ENCODE results near the gene OSGIN1.
"Not testable (repeated sequence)": the region's sequence is repeated elsewhere in the genome, so short reads cannot be mapped to it uniquely, and the experiment has no call there.

OSGIN1 gene

GRCh38 chr16:83945587-83945986 is 7.5 kb upstream of the OSGIN1 start:
- CTCF ChIA-PET, result no interaction called here
- TF ChIP-seq FOXK2 (IDR thresholded peaks at IDR 0.05), result no peak
- TF ChIP-seq SP1 (IDR thresholded peaks at IDR 0.05), result no peak
- no peak for TF ChIP-seq NFRKB (IDR thresholded peaks at IDR 0.05)
- no peak for TF ChIP-seq FOXA1 (IDR thresholded peaks at IDR 0.05)
- TF ChIP-seq ZNF384 (IDR thresholded peaks at IDR 0.05), result no peak
- TF ChIP-seq PKNOX1 (IDR thresholded peaks at IDR 0.05), result no peak
- no peak for TF ChIP-seq TARDBP (IDR thresholded peaks at IDR 0.05)
- TF ChIP-seq CTBP1 (IDR thresholded peaks at IDR 0.05; ENCODE audit: borderline replicate concordance), result no peak
- TF ChIP-seq HDGF (IDR thresholded peaks at IDR 0.05; ENCODE audit: borderline replicate concordance), result no peak
- no peak for TF ChIP-seq L3MBTL2 (conservative IDR thresholded peaks at IDR 0.05)
- TF ChIP-seq ELF4 (IDR thresholded peaks at IDR 0.05), result no peak
- TF ChIP-seq FOXM1 (IDR thresholded peaks at IDR 0.05; ENCODE audit: borderline replicate concordance), result no peak
- no peak for TF ChIP-seq BHLHE40 (IDR thresholded peaks at IDR 0.05; ENCODE audit: borderline replicate concordance)
- no peak for TF ChIP-seq LEF1 (IDR thresholded peaks at IDR 0.05; ENCODE audit: borderline replicate concordance)
- POLR2A ChIA-PET, result no interaction called here
- no peak for DNase-seq (ENCODE audit: extremely low spot score)

- CTCF ChIA-PET, result no interaction called here
- TF ChIP-seq FOXM1 (IDR thresholded peaks at IDR 0.05; ENCODE audit: borderline replicate concordance) (no peak), ARNT (IDR thresholded peaks at IDR 0.05) (no peak), SP1 (IDR thresholded peaks at IDR 0.05) (no peak), HDGF (IDR thresholded peaks at IDR 0.05; ENCODE audit: borderline replicate concordance) (no peak), PKNOX1 (IDR thresholded peaks at IDR 0.05) (no peak), LEF1 (IDR thresholded peaks at IDR 0.05; ENCODE audit: borderline replicate concordance) (no peak), L3MBTL2 (conservative IDR thresholded peaks at IDR 0.05) (no peak), FOXK2 (IDR thresholded peaks at IDR 0.05) (no peak), CTBP1 (IDR thresholded peaks at IDR 0.05; ENCODE audit: borderline replicate concordance) (no peak), TARDBP (IDR thresholded peaks at IDR 0.05) (no peak), BHLHE40 (IDR thresholded peaks at IDR 0.05; ENCODE audit: borderline replicate concordance) (no peak), ELF4 (IDR thresholded peaks at IDR 0.05) (no peak), FOXA1 (IDR thresholded peaks at IDR 0.05) (no peak), ZNF384 (IDR thresholded peaks at IDR 0.05) (no peak)
- DNase-seq (ENCODE audit: extremely low spot score), result no peak
- POLR2A ChIA-PET, result no interaction called here
These were observed 6.8 kb upstream of the OSGIN1 start for GRCh38 chr16:83946154-83946780.

- CTCF ChIA-PET, result no interaction called here
- no peak for DNase-seq (ENCODE audit: extremely low spot score)
- POLR2A ChIA-PET, result no interaction called here
- no peak for TF ChIP-seq FOXA1 (IDR thresholded peaks at IDR 0.05)
- no peak for TF ChIP-seq LEF1 (IDR thresholded peaks at IDR 0.05; ENCODE audit: borderline replicate concordance)
- TF ChIP-seq TARDBP (IDR thresholded peaks at IDR 0.05), result no peak
- no peak for TF ChIP-seq FOXK2 (IDR thresholded peaks at IDR 0.05)
- no peak for TF ChIP-seq HDGF (IDR thresholded peaks at IDR 0.05; ENCODE audit: borderline replicate concordance)
These were observed 6.1 kb upstream of the OSGIN1 start for GRCh38 chr16:83946781-83947566.

- no peak for TF ChIP-seq ELF4 (IDR thresholded peaks at IDR 0.05)
- TF ChIP-seq NFRKB (IDR thresholded peaks at IDR 0.05), result no peak
- no peak for TF ChIP-seq FOXA1 (IDR thresholded peaks at IDR 0.05)
- no peak for TF ChIP-seq BHLHE40 (IDR thresholded peaks at IDR 0.05; ENCODE audit: borderline replicate concordance)
- no peak for TF ChIP-seq CTBP1 (IDR thresholded peaks at IDR 0.05; ENCODE audit: borderline replicate concordance)
- TF ChIP-seq FOXM1 (IDR thresholded peaks at IDR 0.05; ENCODE audit: borderline replicate concordance), result no peak
- TF ChIP-seq ARNT (IDR thresholded peaks at IDR 0.05), result no peak
- no peak for TF ChIP-seq LEF1 (IDR thresholded peaks at IDR 0.05; ENCODE audit: borderline replicate concordance)
- TF ChIP-seq HDGF (IDR thresholded peaks at IDR 0.05; ENCODE audit: borderline replicate concordance), result no peak
- TF ChIP-seq SUZ12 (IDR thresholded peaks at IDR 0.05), result no peak
- CTCF ChIA-PET, result no interaction called here
- no peak for DNase-seq (ENCODE audit: extremely low spot score)
- POLR2A ChIA-PET, result no interaction called here
These were observed 5.3 kb upstream of the OSGIN1 start for GRCh38 chr16:83947642-83948234.

- CTCF ChIA-PET, result no interaction called here
- TF ChIP-seq BHLHE40 (IDR thresholded peaks at IDR 0.05; ENCODE audit: borderline replicate concordance) (no peak), HDGF (IDR thresholded peaks at IDR 0.05; ENCODE audit: borderline replicate concordance) (no peak), SP1 (IDR thresholded peaks at IDR 0.05) (no peak), ARNT (IDR thresholded peaks at IDR 0.05) (no peak), FOXM1 (IDR thresholded peaks at IDR 0.05; ENCODE audit: borderline replicate concordance) (no peak), SUZ12 (IDR thresholded peaks at IDR 0.05) (no peak), FOXK2 (IDR thresholded peaks at IDR 0.05) (no peak), CTBP1 (IDR thresholded peaks at IDR 0.05; ENCODE audit: borderline replicate concordance) (no peak), NFRKB (IDR thresholded peaks at IDR 0.05) (no peak), FOXA1 (IDR thresholded peaks at IDR 0.05) (no peak)
- DNase-seq (ENCODE audit: extremely low spot score), result no peak
- POLR2A ChIA-PET, result no interaction called here
These were observed 3.9 kb upstream of the OSGIN1 start for GRCh38 chr16:83948914-83949723.

GRCh38 chr16:83949724-83950001 is 3.4 kb upstream of the OSGIN1 start:
- CTCF ChIA-PET, result no interaction called here
- TF ChIP-seq LEF1 (IDR thresholded peaks at IDR 0.05; ENCODE audit: borderline replicate concordance) (no peak), NFRKB (IDR thresholded peaks at IDR 0.05) (no peak), TARDBP (IDR thresholded peaks at IDR 0.05) (no peak), ELF4 (IDR thresholded peaks at IDR 0.05) (no peak), FOXM1 (IDR thresholded peaks at IDR 0.05; ENCODE audit: borderline replicate concordance) (no peak), L3MBTL2 (conservative IDR thresholded peaks at IDR 0.05) (no peak), ZNF384 (IDR thresholded peaks at IDR 0.05) (no peak), HDGF (IDR thresholded peaks at IDR 0.05; ENCODE audit: borderline replicate concordance) (no peak), PKNOX1 (IDR thresholded peaks at IDR 0.05) (no peak), BHLHE40 (IDR thresholded peaks at IDR 0.05; ENCODE audit: borderline replicate concordance) (no peak), ARNT (IDR thresholded peaks at IDR 0.05) (no peak), FOXK2 (IDR thresholded peaks at IDR 0.05) (no peak), FOXA1 (IDR thresholded peaks at IDR 0.05) (no peak), SP1 (IDR thresholded peaks at IDR 0.05) (no peak), CTBP1 (IDR thresholded peaks at IDR 0.05; ENCODE audit: borderline replicate concordance) (no peak)

GRCh38 chr16:83950862-83951399 is 2.1 kb upstream of the OSGIN1 start:
- DNase-seq (ENCODE audit: extremely low spot score); POLR2A ChIA-PET; CTCF ChIA-PET: not testable (repeated sequence)

More at GRCh38 chr16:83949724-83950001, 3.4 kb upstream of the OSGIN1 start:
- DNase-seq (ENCODE audit: extremely low spot score), result no peak
- POLR2A ChIA-PET, result no interaction called here
